ENCODE data around the gene PACSIN1.

DNA sequence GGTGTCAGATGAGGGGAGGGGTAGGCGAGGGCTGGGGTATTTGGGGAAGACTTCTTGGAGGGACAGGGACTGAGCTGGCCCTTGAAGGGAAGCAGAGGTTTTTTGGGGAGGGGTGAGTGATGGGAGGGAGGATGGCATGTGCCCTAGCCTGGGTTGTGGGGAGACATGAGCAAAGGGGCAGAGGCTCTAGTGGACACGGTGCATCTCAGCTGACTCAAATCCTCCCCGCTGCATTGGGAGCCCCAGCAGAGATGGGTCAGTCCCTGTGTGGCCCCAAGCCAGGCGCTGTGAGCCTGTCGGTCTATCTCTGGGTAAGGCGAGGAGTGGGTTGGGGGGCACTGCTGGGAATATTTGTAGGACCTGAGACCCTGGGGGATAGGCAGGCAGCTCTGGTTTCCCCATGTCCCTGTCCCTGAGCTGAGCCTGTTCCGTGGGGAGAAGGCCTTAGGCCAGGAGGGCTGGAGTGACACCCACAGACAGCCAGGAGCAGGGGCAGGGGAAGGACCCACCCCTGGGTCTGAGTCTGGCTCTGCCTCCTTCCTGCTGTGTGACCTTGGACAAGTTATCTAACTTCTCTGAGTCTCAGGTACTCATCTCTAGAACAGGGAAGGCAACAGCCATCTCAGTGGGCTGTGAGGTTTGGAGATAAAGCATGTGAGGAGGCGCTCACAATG lies 54.2 kb downstream of the PACSIN1 start:
- no peak for TF ChIP-seq POLR2A (IDR thresholded peaks at IDR 0.05)
- TF ChIP-seq, protein P1, sequence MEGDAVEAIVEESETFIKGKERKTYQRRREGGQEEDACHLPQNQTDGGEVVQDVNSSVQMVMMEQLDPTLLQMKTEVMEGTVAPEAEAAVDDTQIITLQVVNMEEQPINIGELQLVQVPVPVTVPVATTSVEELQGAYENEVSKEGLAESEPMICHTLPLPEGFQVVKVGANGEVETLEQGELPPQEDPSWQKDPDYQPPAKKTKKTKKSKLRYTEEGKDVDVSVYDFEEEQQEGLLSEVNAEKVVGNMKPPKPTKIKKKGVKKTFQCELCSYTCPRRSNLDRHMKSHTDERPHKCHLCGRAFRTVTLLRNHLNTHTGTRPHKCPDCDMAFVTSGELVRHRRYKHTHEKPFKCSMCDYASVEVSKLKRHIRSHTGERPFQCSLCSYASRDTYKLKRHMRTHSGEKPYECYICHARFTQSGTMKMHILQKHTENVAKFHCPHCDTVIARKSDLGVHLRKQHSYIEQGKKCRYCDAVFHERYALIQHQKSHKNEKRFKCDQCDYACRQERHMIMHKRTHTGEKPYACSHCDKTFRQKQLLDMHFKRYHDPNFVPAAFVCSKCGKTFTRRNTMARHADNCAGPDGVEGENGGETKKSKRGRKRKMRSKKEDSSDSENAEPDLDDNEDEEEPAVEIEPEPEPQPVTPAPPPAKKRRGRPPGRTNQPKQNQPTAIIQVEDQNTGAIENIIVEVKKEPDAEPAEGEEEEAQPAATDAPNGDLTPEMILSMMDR (IDR thresholded peaks at IDR 0.05) = no peak
